GM12865 (cell line): ENCODE data around the gene GDPGP1.

Experiments used
- DNase-seq: peaks from one replicate; pipeline ENCODE4 v3.0.0; 2010; ENCODE audit warnings: low read depth
- H3K4me3 ChIP-seq: 2 replicates; pipeline ENCODE4 v1.5.1; 2011; ENCODE audit warnings: mild to moderate bottlenecking, low read depth, low read length, control low read depth
- TF ChIP-seq, protein P1 (sequence below): IDR thresholded peaks from 2 replicates; pipeline ENCODE4 v1.5.1; 2011; ENCODE audit warnings: low read length, control low read depth, low read depth, inconsistent platforms; ENCODE audit not compliant: insufficient read depth; ENCODE audit errors: missing control alignments

GDPGP1 gene

DNA sequence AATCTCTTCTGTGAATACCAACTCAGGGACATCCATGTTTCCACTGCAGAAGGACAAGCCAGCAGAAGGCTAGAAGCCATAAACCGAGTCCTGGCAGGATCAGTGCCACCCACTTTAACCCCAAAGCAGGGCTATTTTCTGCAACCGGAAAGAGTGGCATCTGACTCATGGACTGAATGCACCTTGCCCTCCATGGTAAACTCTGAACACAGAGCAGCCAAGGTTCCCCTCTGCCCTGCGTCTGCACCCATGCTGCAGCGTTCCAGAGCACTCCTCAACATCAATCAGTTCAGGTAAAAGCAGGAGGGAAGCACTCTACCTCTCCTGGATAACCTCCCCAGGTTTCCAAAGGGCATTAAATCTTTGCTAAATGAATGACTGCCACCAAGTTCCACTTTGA, 30.7 kb downstream of the GDPGP1 start:
- TF ChIP-seq, protein P1, sequence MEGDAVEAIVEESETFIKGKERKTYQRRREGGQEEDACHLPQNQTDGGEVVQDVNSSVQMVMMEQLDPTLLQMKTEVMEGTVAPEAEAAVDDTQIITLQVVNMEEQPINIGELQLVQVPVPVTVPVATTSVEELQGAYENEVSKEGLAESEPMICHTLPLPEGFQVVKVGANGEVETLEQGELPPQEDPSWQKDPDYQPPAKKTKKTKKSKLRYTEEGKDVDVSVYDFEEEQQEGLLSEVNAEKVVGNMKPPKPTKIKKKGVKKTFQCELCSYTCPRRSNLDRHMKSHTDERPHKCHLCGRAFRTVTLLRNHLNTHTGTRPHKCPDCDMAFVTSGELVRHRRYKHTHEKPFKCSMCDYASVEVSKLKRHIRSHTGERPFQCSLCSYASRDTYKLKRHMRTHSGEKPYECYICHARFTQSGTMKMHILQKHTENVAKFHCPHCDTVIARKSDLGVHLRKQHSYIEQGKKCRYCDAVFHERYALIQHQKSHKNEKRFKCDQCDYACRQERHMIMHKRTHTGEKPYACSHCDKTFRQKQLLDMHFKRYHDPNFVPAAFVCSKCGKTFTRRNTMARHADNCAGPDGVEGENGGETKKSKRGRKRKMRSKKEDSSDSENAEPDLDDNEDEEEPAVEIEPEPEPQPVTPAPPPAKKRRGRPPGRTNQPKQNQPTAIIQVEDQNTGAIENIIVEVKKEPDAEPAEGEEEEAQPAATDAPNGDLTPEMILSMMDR: no peak
- DNase-seq: peak; percentile 30
- H3K4me3 ChIP-seq: peak overlapping the region; percentile 80

- peak; percentile 94 for DNase-seq
- peak within 1 kb of the TSS; percentile 80 for H3K4me3 ChIP-seq
- TF ChIP-seq, protein P1: no peak
These were observed 31.5 kb downstream of the GDPGP1 start, which contains the start of gene NGRN for GRCh38 chr15:90265271-90266060. NGRN (plus strand) TSS chr15:90265672; CDS start chr15:90265713, 41 bp downstream.

GRCh38 chr15:90266061-90266431, 32.0 kb downstream of the GDPGP1 start:
- H3K4me3 ChIP-seq: peak overlapping the region; percentile 80
- TF ChIP-seq, protein P1: no peak
- DNase-seq: peak; percentile 45

DNA sequence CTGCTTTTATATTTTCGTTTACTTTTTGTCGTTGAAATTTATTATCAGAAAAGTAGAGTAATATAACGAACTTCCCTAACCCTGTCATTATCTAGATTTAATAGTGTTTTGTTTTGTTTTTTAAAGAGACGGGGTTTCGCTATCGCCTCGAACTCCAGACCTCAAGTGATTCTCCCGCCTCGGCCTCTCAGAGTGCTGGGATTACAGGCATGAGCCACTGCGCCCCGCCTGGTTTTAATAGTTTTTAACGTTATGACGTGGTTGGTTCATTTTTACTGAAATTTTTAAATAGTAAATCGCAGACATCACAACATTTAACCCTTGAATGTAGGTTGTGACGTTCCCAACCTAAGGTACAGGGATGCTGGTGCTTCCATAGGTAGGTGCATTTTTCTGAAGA, 32.5 kb downstream of the GDPGP1 start:
- no peak for DNase-seq
- H3K4me3 ChIP-seq: peak overlapping the region; percentile 80

GRCh38 chr15:90268415-90268814, 34.4 kb downstream of the GDPGP1 start:
- TF ChIP-seq, protein P1: no peak
- no peak for DNase-seq
- H3K4me3 ChIP-seq: no peak overlapping the region

More for the DNA sequence above, 32.5 kb downstream of the GDPGP1 start:
- TF ChIP-seq, protein P1: no peak

DNA sequence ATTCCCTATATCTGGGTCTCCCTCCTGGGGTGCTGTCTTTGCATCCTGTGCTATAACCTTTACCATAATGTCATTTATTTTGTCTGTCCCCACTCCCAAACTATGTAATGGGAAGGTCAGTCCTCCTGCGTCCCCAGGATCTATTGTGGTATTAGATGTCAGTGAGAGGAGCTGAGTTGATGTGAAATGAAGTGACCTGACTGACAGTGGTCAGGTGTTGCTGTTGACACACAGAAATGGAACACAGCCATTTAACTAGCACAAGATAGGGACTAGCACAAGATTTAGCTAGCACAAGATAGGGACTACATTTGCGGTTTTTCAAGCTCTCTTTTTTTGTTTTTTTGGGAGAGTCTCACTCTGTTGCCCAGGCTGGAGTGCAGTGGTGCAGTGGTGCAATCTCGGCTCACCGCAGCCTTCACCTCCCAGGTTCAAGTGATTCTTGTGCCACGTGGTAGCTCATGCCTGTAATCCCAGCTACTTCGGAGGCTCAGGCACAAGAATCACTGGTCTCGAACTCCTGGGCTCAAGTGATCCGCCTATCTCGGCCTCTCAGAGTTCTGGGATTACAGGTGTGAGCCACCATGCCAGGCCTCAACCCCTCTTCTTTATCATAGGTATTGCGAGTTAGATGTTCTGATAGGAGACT, 36.6 kb downstream of the GDPGP1 start:
- H3K4me3 ChIP-seq: no peak overlapping the region

More for the DNA sequence above, 36.6 kb downstream of the GDPGP1 start:
- TF ChIP-seq, protein P1: no peak
- DNase-seq: no peak
